A549 (cell line): Measurements from ENCODE around the gene GXYLT1. TPM values are rescaled to one million over a fixed set of nuclear protein-coding genes. Genes with fewer than 3 reads are reported as not detected.
"Not testable (repeated sequence)": the region's sequence is repeated elsewhere in the genome, so short reads cannot be mapped to it uniquely, and the experiment has no call there.

Experiments
- ATAC-seq, 2 experiments: fragments of 200-7000 bp in 1 of 2; fragments of >200 bp in 1 of 2; cut with Nextera tagmentation in 1 of 2; cut with Tn5 transposase in 1 of 2; 3 replicates each; pipeline versions ENCODE4 v1.8.0 to v1.9.1; 2018 to 2020; ENCODE audit warnings: mild to moderate bottlenecking in 1 of 2, moderate library complexity in 1 of 2
- CTCF ChIA-PET: fragments of 300-600 bp; sonication (Branson Sonifier 250); formaldehyde crosslinking; extraction: SDS; loops from one replicate; lab custom pipeline; 2021; ENCODE audit warnings: antibody characterized with exemption, inconsistent platforms; lab: Yijun Ruan, JAX
- POLR2A ChIA-PET: fragments of 350-600 bp; formaldehyde crosslinking; extraction: SDS; loops from one replicate; lab custom pipeline; 2021; ENCODE audit warnings: antibody characterized with exemption, inconsistent platforms; lab: Yijun Ruan, JAX
- DNase-seq, 2 experiments: peaks; one replicate each; pipeline versions ENCODE4 v3.0.0 to v3.0.0-alpha.2; 2011 to 2016; ENCODE audit warnings: low read depth in 1 of 2, low spot score in 1 of 2
- FAIRE-seq: peaks from 2 replicates; lab custom pipeline; 2011; peaks lifted over from hg19 to GRCh38; lab: Jason Lieb, UNC
- H3K27ac ChIP-seq, 2 experiments: fragments of >200 bp; sonication (Bioruptor Twin); formaldehyde crosslinking; 3 replicates each; pipeline ENCODE4 v1.5.1; 2016 to 2017
- H3K4me1 ChIP-seq: fragments of >200 bp; sonication (Bioruptor Twin); formaldehyde crosslinking; 3 replicates; pipeline ENCODE4 v1.6.1; 2016
- H3K4me2 ChIP-seq: fragments of >200 bp; sonication (Bioruptor Twin); formaldehyde crosslinking; 3 replicates; pipeline ENCODE4 v1.6.1; 2016
- H3K4me3 ChIP-seq: fragments of >200 bp; sonication (Bioruptor Twin); formaldehyde crosslinking; 3 replicates; pipeline ENCODE4 v1.5.1; 2016
- H3K9me3 ChIP-seq: fragments of >200 bp; sonication (Bioruptor Twin); formaldehyde crosslinking; 3 replicates; pipeline ENCODE4 v1.6.1; 2016
- CHD4 ChIP-seq: fragments of 200-600 bp; sonication (generic); IDR thresholded peaks from 2 replicates; pipeline ENCODE4 v1.6.1; 2016; ENCODE audit warnings: antibody characterized with exemption, mild to moderate bottlenecking, borderline replicate concordance
- EHMT2 ChIP-seq: fragments of 200-600 bp; sonication (generic); IDR thresholded peaks from 2 replicates; pipeline ENCODE4 v1.6.1; 2016; ENCODE audit warnings: antibody characterized with exemption, low read depth, mild to moderate bottlenecking, moderate library complexity
- EP300 ChIP-seq, 2 experiments: fragments of >200 bp; sonication (Bioruptor Twin); formaldehyde crosslinking; IDR thresholded peaks; 2 replicates in 1 of 2; 3 replicates in 1 of 2; pipeline ENCODE4 v1.6.1; 2016 to 2017
- FOXS1 ChIP-seq: fragments of 250-450 bp; sonication (Bioruptor Pico); IDR thresholded peaks from 2 replicates; pipeline ENCODE4 v1.5.0; 2020; ENCODE audit warnings: mild to moderate bottlenecking, moderate library complexity
- HDAC2 ChIP-seq: fragments of 200-600 bp; sonication (generic); IDR thresholded peaks from 2 replicates; pipeline ENCODE4 v1.6.1; 2016
- HOXA7 ChIP-seq: fragments of 250-450 bp; sonication (Bioruptor Pico); IDR thresholded peaks from 2 replicates; pipeline ENCODE4 v1.5.0; 2020; ENCODE audit warnings: mild to moderate bottlenecking, moderate library complexity
- HOXB5 ChIP-seq: fragments of 250-450 bp; sonication (Bioruptor Pico); IDR thresholded peaks from 2 replicates; pipeline ENCODE4 v1.5.0; 2020; ENCODE audit warnings: mild to moderate bottlenecking, moderate library complexity
- JUNB ChIP-seq: fragments of >200 bp; sonication (Bioruptor Twin); formaldehyde crosslinking; IDR thresholded peaks from 2 replicates; pipeline ENCODE4 v1.6.1; 2016
- KDM1A ChIP-seq: fragments of 200-600 bp; sonication (generic); IDR thresholded peaks from 2 replicates; pipeline ENCODE4 v1.6.1; 2016; ENCODE audit warnings: low read depth, mild to moderate bottlenecking
- KDM5A ChIP-seq: fragments of 200-600 bp; sonication (generic); IDR thresholded peaks from 2 replicates; pipeline ENCODE4 v1.6.1; 2016; ENCODE audit warnings: antibody characterized with exemption, mild to moderate bottlenecking
- NFE2L2 ChIP-seq: fragments of 150-350 bp; conservative IDR thresholded peaks from 2 replicates; pipeline ENCODE4 v1.6.1; 2014; ENCODE audit warnings: low read length
- NPAS2 ChIP-seq: fragments of 250-450 bp; sonication (Bioruptor Pico); IDR thresholded peaks from 2 replicates; pipeline ENCODE4 v1.8.0; 2022; ENCODE audit warnings: mild to moderate bottlenecking, moderate library complexity, borderline replicate concordance
- NR3C1 ChIP-seq: fragments of >200 bp; sonication (Bioruptor Twin); formaldehyde crosslinking; IDR thresholded peaks from 3 replicates; pipeline ENCODE4 v1.6.1; 2017
- POLR2A ChIP-seq: IDR thresholded peaks from 2 replicates; pipeline ENCODE4 v1.6.1; 2012; ENCODE audit warnings: mild to moderate bottlenecking, low read length
- RAD21 ChIP-seq, 2 experiments: fragments of >200 bp in 1 of 2; sonication (Bioruptor Twin) in 1 of 2; formaldehyde crosslinking in 1 of 2; IDR thresholded peaks in 1 of 2; conservative IDR thresholded peaks in 1 of 2; 2 replicates in 1 of 2; 3 replicates in 1 of 2; pipeline ENCODE4 v1.6.1; 2012 to 2018; ENCODE audit warnings: inconsistent platforms in 1 of 2
- SMC3 ChIP-seq: fragments of >200 bp; sonication (Bioruptor Twin); formaldehyde crosslinking; IDR thresholded peaks from 3 replicates; pipeline ENCODE4 v1.6.1; 2018; ENCODE audit warnings: inconsistent platforms
- TFCP2L1 ChIP-seq: fragments of 250-450 bp; sonication (Bioruptor Pico); IDR thresholded peaks from 2 replicates; pipeline ENCODE4 v1.5.0; 2021; ENCODE audit warnings: mild to moderate bottlenecking
- ZC3H11A ChIP-seq: fragments of 450-650 bp; IDR thresholded peaks from 2 replicates; pipeline ENCODE4 v1.6.1; 2014; ENCODE audit warnings: antibody characterized with exemption, mild to moderate bottlenecking
- ZFP36 ChIP-seq: fragments of 450-650 bp; IDR thresholded peaks from 2 replicates; pipeline ENCODE4 v1.6.1; 2014; ENCODE audit warnings: borderline replicate concordance; ENCODE audit not compliant: partially characterized antibody
- ZNF302 ChIP-seq: fragments of 250-450 bp; sonication (Bioruptor Pico); IDR thresholded peaks from 2 replicates; pipeline ENCODE4 v1.9.0; 2021; ENCODE audit warnings: inconsistent platforms, mild to moderate bottlenecking, moderate library complexity
- WGBS: methylation state at CpG from one replicate; pipeline ENCODE4 v1.1.6; 2017; ENCODE audit errors: missing lambda C conversion rate; 5-methylcytosine and 5-hydroxymethylcytosine counted together
- polyA plus RNA-seq, 4 experiments: library from polyadenylated mRNA; depleted of rRNA in 3 of 4; stranded (reverse); fragments of >200 nt; fragmentation: RNase III in 1 of 4; extraction: RNeasy Plus Mini Kit Qiagen cat#74134 plus additional on column Dnase treatment in 1 of 4; gene quantifications; 2 replicates in 3 of 4; 3 replicates in 1 of 4; pipeline ENCODE4 v1.2.3, GENCODE V29; 2011 to 2017
- TF ChIP-seq, protein P1 (sequence below): fragments of >200 bp; sonication (Bioruptor Twin); formaldehyde crosslinking; IDR thresholded peaks from 2 replicates; pipeline ENCODE4 v1.6.1; 2016

GXYLT1 gene
- polyA plus RNA-seq, 2 of the 4 experiments (the other 2 are of a cell fraction): 11.2 to 25.0 TPM

DNA sequence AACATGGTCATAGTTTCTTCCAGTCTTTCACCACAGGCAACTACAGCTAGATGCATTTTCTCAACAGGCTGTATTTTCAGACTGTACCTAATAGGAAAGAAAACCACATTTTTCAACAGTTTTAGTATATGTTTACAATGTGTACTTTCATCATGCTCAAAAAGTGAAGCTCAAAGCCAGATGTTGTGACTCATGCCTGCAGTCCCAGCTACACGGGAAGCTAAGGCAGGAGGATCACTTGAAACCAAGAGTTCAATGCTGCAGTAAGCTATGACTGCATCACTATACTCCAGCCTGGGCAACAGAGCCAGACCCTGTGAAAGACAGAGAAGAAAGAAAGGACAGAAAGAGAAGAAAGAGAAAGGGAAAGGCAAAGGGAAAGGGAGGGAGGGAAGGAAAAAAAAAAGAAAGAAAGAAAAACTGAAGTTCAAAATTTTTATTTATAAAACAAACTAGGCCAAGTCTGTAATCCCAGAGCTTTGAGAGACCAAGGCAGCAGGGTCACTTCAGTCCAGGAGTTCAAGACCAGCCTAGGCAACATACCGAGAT is 25.5 kb downstream of the GXYLT1 start:
- WGBS: 54% methylated on average over 2 of the region's 2 CpGs
- H3K9me3 ChIP-seq: no peaks in the 10 kb centered on the region

DNA sequence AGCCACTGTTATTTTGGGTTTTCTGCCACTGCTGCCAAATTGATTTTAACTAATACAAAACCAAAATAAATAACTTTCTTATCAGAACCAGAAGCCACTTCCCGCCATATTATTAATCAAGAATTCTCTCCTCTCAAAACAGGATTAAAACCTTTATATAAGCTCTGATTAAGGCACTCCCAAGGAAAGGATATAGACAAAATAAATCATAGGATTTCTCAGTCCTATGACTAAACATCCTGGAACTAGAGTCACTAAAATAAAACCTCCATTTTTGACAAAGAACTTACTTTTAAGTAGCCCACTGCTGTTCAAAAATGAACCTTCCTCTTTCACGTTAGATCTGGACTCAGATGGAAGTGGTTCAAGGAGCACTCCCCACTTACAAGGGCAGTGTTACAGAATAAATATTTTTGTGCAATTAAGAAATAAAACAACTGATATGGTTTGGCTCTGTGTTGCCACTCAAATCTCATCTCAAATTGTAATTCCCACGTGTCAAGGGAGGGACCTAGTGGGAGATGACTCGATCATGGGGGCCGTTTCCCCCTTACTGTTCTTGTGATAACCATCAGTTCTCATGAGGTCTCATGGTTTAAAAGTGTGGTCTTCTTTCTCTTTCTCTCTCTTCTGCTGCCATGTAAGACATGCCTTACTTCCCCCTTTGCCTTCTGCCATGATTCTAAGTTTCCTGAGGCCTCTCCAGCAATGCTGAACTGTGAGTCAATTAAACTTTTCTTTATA is 26.4 kb downstream of the GXYLT1 start:
- 90% methylated on average over 5 of the region's 5 CpGs for WGBS
- Histone ChIP-seq H3K9me3 (no peaks in the 10 kb centered on the region), H3K4me2 (no peak overlapping the region), H3K27ac (no peak overlapping the region), H3K4me1 (peaks cover 13% of the 10 kb centered on the region), H3K4me3 (no peak overlapping the region)
- CTCF ChIA-PET: interaction anchor here (1.2 kb wide), 1 partner anchor 213 kb away, joined by 4 read pairs; no protein-coding TSS in a partner anchor
- DNase-seq (no peak), FAIRE-seq (peak; percentile 32), ATAC-seq (no peak)
- TF ChIP-seq RAD21 (conservative IDR thresholded peaks at IDR 0.05 in 1 of 2, IDR thresholded peaks at IDR 0.05 in 1 of 2): no peak
- TF ChIP-seq, protein P1, sequence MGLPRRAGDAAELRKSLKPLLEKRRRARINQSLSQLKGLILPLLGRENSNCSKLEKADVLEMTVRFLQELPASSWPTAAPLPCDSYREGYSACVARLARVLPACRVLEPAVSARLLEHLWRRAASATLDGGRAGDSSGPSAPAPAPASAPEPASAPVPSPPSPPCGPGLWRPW: no peak
- TF ChIP-seq SMC3: no peak
- TF ChIP-seq ZC3H11A: no peak
- TF ChIP-seq KDM1A: no peak
- no peak for TF ChIP-seq KDM5A
- POLR2A ChIA-PET: no interaction called here

More for the DNA sequence above, 25.5 kb downstream of the GXYLT1 start:
- ATAC-seq (no peak), FAIRE-seq (no peak), DNase-seq (no peak)
- no peak for TF ChIP-seq CHD4
- TF ChIP-seq EHMT2: no peak
- no peak for TF ChIP-seq EP300 (IDR thresholded peaks at IDR 0.05)
- no peak for TF ChIP-seq HOXA7 (CRISPR knock-in tag)
- no peak for TF ChIP-seq HDAC2
- TF ChIP-seq ZNF302 (CRISPR knock-in tag): no peak
- TF ChIP-seq POLR2A: no peak
- no peak for TF ChIP-seq FOXS1 (CRISPR knock-in tag)
- no peak for TF ChIP-seq RAD21 (conservative IDR thresholded peaks at IDR 0.05 in 1 of 2, IDR thresholded peaks at IDR 0.05 in 1 of 2)
- no peak for TF ChIP-seq JUNB
- TF ChIP-seq ZFP36: no peak
- ChIA-PET CTCF (interaction anchor here (0.6 to 1.2 kb wide), 5 partner anchors 16 to 727 kb away, joined by 3 to 8 read pairs (median 3); partner anchors contain the start of gene GXYLT1), POLR2A (no interaction called here)
- Histone ChIP-seq H3K4me1 (peaks cover 19% of the 10 kb centered on the region), H3K27ac (no peak overlapping the region), H3K4me2 (0 out of 3 replicates have a peak overlapping the region, but pooled peaks have one; percentile 25), H3K4me3 (no peak overlapping the region)

DNA sequence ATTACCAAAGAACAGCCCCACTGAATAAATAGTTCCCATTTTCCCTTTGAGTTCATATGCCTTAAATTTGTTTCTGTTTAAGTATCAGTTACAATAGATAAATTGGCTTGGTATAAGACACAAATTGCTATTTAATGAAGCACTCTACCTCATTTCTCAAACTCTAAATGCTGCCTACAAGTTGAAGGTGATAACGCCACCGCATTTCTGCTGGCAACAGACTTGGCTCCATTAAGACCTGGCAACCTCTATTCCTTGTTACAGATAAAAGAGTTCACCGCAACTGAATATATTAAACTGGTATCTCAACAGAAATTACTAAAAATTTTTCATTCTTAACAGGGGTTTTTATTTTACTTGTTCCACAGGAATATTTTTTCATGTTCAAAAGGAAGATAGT is 35.6 kb downstream of the GXYLT1 start:
- ChIA-PET CTCF (no interaction called here), POLR2A (no interaction called here)
- no peak overlapping the region for H3K4me2 ChIP-seq
- H3K4me1 ChIP-seq: no peaks in the 10 kb centered on the region; the same call in 2 of the 3 replicates
- TF ChIP-seq NPAS2 (no peak), NR3C1 (no peak), HOXB5 (CRISPR knock-in tag) (no peak), NFE2L2 (no peak), JUNB (no peak), FOXS1 (CRISPR knock-in tag) (no peak), CHD4 (no peak), ZC3H11A (no peak), TFCP2L1 (CRISPR knock-in tag) (no peak)
- DNase-seq (no peak), ATAC-seq (no peak), FAIRE-seq (no peak)
- no peak overlapping the region for H3K4me3 ChIP-seq
- H3K9me3 ChIP-seq: no peaks in the 10 kb centered on the region
- H3K27ac ChIP-seq: no peak overlapping the region
- 94% methylated on average over 3 of the region's 3 CpGs for WGBS

DNA sequence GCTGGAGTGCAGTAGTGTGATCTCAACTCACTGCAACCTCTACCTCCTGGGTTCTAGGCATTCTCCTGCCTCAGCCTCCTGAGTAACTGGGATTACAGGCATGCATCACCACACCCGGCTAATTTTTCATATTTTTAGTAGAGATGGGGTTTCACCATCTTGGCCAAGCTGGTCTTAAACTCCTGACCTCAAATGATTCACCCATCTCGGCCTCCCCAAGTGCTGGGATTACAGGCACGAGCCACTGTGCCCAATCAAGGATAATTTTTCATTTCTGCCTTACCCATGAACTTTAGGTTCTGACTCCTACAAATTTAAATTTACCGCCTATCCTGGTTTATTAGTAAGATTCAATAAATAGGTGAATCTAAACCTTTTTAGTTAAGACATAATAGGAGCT is 37.9 kb downstream of the GXYLT1 start:
- H3K27ac ChIP-seq, H3K4me3 ChIP-seq, CTCF ChIA-PET, H3K4me2 ChIP-seq, ATAC-seq, H3K9me3 ChIP-seq, FAIRE-seq, DNase-seq, H3K4me1 ChIP-seq, POLR2A ChIA-PET: not testable (repeated sequence)
- whole genome bisulfite sequencing: 81% methylated on average over 4 of the region's 4 CpGs
